ENCODE results near the gene MDFI.
"Not testable (repeated sequence)": the region's sequence is repeated elsewhere in the genome, so short reads cannot be mapped to it uniquely, and the experiment has no call there.

MDFI gene

DNA sequence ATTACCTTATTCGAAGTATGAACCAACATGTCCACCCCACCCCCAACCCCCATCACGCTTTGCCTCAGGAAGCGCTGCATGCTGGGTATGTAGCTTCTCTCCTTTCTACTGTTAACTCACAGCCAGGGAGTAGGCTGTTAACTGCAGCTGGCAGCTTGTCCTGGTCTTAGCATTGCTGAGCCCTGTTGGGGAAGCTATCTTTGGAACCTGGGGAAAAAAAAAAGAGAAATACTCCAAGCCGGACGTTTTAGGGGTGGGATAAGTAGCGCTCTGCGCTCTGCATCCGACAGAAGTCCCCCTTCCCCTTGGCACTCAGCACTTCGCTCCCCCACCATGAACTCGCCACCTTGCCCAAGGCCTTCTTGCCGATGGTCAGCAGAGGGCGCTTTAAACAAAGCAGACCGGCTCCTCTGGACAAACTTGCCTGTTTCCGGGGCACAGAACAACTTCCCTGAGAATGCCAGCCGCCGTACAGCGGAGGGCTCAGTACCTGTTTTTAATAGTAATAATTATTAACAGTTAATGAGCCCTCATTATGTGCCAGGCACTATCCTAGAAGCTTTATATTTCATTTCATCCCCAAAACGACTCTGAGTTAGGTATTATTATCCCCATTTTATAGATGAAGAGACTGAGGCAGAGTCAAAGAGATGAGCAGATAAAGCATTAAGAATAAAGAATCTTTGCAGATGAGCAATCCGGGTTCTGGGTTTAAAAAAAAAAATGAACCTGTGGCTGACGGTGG is 35.2 kb upstream of the MDFI start:
- peak; percentile 65 for DNase-seq

DNA sequence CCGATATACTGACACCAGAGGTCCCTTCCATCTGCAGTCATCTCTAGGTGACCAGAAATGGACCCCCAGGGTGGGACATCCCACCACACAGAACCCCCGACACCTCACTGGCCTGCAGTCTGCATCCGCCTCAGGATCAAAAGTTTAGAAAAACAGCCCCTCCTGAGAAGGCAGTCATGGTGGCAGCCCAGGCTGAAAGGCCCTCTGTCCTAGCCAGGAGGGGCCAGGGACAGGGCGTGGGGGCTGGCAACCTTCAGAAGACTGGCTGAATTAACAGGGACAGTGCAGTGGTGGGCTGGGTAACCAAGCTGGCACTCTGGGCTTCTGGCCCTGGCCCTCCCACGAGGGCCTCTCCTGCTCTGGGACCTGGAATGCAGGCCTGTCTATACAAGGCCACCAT is 34.3 kb upstream of the MDFI start:
- DNase-seq, result no peak

DNA sequence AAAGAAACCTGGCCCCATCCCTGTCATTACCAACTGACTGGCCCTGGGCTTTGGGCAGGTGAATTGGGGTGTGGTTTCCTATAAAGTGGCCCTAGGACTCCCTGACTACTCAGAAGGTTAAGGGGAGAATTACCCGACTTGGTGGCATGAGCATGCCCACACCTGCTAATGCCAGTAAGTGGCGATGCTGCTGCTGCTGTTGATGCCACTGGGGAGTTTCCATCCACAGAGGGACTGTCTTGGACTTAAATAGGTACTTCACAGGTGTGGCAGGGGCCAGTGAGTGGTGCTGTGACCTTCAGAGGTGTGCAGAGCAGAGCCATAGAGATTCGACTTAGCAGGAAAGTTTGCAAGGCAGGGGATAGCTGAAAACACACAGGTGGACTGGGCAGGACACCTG is 32.6 kb upstream of the MDFI start:
- no peak for DNase-seq

DNA sequence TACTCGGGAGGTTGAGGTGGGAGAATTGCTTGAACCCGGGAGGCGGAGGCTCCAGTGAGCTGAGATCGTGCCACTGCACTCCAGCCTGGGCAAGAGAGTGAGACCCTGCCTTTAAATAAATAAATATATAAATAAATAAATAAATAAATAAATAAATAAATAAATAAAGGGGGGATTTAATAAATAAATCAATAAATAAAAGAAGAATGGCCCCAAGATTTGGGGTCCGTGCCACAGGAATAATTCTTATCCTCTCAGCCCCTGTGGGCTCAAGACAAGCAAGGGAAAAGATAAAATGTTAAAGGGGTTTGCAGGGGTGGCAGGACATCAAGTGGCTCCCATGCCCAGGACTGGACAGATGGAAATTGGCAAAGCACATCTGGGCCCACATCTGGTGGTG is 31.2 kb upstream of the MDFI start:
- no peak for DNase-seq

DNA sequence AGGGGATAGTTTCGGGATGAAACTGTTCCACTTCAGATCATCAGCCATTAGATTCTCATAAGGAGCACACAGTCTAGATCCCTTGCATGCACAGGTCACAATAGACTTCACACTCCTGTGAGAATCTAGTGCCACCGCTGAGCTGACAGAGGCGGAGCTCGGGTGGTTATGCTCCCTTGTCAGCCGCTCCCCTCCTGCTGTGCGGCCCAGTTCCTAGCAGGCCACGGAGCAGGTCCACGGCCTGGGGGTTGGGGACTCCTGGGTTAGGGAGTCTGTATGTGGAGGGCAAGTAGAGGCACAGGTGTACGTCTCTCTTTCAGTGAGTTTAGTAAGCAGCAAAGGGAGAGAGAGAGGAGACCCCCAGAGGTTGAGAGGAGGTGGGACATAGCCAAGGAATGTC is 30.5 kb upstream of the MDFI start:
- DNase-seq, result no peak

DNA sequence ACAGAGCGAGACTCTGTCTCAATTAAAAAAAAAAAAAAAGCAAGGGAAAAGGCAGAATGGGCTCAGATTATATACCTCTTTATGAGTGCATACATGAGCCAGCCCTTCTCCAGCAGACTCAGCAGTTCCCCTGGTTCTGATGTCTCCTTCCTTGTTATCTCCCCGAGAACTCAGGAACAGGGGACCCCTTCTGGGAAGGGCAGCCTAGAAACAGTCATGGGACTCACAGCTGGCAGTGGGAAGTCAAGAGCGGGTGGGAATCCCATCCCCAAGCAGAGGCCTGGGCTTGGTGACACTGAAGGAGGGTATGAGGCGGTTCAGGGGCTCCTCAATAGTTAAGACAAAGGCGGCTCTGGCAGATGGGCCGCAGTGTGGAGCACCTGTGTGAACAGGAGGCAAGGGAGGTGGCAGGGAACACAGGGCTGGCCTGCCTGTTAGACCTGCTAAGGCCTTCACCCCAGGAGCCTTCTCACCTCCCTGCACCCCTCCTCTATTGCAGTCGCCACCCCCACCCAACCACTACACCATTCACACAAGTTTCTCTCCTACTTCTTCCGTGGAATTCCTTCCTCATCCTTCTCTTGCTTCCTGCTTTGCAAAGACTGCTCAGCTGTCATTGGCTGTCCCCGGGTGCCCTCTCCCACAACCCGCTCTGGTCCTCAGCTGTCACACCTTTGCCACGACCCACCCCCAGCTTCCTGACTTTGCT is 29.7 kb upstream of the MDFI start:
- DNase-seq, result no peak

DNA sequence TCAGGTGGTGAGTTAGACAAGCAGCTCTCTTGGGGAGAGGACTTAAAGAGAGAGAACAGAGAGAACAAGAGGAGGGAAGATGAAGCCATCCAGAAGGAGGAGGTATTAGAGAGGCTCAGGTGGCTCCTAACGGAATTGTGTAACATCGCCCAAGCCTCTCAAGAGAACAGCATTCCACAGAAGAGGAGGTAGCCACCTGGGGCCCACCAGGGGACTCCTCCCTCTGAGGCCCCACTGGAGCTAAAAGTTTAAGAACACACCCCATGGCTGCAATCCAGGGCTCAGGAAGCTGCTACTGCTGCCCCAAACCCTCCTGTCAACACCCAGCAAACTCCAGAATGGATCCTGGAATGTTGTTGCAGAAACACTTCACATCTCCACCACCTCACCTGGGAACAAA is 23.6 kb upstream of the MDFI start:
- no peak for DNase-seq

DNA sequence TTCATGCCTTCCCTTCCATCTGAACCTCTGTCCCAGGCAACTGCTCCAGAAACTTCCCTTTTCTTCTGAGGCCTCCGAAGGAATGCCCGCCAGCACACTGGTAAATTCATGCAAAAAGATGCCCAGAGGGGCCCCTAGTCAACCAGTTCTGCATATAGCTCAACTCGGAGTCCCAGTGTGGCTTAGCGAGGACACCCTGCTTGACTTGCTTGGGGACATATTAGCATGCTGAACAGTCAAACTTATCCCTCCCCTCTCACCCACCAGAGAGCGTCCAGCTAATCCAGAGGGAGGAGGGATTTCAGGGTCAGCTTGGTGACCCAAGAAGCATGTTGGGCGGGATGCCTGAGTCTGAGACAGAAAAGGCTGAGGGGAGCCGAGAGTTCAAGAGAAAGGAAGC is 23.0 kb upstream of the MDFI start:
- no peak for DNase-seq

DNA sequence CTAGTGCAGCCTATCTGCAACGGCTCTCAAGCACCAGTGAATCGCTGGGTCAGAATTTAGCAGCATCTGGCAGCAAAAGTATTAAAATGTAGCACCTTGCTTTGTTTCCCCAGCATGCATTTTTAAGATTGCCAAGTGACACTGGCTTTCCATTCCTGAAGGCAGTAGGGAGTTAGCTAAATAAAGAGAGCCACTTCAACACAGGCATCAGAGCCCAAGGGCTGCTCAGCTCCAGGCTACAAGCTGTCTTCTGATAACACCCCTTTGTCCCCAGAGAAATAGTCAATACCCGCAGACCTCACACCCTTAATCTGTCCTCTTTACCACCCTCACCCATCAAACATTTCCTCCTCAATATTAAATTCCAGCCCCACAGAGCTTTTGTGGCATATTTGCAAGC is 19.7 kb upstream of the MDFI start:
- DNase-seq, result no peak

DNA sequence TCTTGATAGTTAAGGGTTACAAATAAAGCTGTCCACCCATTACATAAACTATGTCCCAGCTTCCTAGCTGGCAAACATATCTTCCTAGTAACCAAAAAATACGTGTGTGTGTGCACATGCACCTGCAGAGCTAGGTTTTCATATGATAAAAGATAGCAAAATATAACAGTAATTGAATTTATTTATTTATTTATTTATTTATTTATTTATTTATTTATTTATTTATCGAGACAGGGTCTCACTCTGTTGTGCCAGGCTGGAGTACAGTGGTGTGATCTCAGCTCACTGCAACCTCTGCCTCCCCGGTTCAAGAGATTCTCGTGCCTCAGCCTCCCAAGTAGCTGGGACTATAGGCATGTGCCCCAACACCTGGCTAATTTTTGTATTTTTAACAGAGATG is 19.1 kb upstream of the MDFI start:
- not testable (repeated sequence) for DNase-seq

DNA sequence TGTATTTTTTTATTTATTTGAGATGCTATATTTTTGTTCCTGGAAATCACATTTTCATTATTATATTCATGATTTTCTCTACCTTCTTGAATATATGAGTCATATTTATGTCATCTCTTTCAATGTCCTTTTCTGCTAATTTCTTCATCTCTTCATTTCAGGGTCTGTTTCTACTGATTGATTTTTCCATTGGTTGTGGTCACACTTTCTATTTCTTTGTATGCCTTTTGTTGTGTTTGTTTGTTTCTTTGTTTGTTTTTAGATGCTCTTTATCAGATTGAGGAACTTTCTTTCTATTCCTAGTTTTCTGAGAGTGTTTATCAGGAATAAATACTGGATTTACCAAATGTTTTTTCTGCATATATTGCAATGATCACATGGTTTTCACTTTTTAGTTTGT is 16.9 kb upstream of the MDFI start:
- no peak for DNase-seq

DNA sequence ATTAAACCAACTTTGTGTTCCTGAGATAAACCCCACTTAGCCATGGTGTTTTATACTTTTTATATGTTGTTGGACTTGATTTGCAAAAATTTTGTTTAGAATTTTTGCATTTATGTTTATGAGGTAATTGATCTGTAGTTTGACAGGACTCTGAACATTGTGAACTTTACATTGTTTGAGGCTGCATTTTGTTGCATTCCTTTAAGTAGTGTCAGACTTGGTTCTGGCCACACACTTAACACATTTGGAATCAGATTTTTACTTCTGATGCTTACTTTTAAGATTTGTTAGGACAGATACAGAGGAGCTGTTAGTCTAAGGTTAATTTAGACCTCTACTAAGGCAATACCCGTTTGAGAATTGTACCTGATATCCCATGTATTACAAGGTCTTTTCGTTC is 16.5 kb upstream of the MDFI start:
- no peak for DNase-seq

DNA sequence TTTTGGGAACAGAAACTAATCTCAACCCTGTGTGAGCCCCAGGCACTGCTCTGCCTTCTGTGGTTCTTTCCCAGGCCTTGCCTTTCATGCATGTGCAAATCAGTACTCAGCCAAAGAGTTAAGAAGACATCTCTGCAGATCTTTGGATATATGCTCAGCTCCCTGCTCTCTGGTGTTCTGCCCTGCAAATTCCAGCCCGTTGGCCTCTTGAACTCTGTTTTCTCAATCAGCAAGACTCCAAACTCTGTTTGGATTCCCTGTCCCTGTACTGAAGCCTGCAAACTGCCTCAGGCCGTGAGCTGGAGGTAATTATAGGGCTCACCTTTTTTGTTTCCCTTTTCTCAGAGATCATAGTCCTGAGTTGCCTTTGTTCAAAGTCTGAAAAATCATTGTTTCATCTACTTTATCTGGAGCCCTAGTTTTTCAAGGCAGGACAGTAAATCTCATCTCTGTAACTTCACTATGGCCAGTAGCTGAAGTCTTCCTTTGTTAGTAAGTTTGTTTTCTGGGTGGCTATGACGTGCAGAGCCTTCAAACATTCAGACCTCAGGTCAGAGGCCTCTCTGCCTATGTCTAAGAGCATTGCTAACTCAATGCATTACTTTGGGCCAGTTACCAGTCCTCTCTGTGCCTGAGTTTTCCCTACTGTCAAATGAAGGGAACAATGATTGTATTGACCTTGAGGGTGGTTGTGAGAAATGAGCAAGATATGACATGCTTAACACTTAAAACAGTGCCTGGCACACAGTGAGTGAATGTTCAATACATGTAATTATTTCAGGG is 15.9 kb upstream of the MDFI start:
- DNase-seq, result no peak

DNA sequence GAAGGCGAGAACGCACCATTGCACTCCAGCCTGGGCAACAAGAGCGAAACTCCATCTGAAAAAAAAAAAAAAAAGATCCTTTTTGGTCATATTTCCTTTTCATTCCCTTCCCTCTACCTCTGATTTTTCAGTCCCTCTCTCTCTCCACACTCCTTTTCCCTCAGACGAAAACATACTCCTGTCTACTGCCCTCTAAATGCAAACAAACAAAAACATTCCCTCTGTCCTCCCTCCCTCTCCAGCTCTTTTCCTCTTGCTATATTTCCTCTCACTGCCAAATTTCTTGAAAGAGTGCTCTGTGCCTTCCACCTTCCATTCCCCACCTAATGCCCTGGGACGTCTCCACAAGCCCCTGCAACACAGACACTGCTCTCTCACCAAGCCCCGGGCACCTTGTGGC is 14.9 kb upstream of the MDFI start:
- DNase-seq, result no peak

DNA sequence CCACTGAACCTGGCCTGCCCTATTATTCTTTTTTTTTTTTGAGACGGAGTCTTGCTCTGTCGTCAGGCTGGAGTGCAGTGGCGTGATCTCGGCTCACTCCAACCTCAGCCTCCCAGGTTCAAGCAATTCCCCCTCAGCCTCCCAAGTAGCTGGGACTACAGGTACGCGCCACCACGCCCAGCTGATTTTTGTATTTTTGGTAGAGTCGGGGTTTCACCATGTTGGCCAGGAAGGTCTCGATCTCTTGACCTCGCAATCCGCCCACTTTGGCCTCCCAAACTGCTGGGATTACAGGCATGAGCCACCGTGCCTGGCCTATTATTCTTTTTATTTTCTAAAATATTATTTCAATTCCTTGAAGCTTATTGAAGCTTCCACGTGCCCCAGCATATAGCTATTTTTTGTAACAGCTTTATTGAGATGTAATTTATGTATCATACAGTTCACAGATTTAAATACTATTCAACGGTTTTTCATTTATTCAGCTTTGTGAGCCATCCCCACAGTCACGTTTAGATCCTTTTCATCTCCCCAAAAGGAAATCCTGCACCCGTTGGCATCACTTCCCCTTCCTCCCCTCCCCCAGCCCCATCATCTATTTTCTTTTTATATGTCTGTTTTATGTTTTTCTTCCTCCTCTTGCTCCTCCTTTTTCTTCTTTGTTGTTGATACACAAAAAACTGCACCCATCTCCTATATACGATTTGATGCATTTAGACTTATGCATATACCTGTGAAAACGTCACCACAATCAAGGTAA is 13.5 kb upstream of the MDFI start:
- no peak for DNase-seq

DNA sequence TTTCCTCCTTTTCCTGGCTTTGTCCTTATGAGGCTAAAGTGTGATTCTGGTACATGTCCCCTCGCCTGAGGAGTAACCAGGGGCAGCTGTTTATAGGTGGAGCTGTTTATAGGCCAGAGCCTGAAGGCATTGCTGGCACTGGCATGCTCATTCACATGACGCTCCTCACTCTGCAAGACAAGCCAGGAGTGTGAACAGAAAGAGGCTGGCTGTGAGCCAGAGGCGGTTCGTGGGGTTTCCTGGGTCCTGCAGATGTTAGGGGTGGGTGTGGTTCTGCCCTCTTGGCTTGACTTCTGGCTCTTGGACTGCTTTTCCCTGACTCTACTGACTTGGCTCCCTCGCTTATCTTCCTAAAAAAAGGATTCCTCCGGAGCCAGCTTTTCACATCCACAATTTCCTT is 12.8 kb upstream of the MDFI start:
- no peak for DNase-seq

DNA sequence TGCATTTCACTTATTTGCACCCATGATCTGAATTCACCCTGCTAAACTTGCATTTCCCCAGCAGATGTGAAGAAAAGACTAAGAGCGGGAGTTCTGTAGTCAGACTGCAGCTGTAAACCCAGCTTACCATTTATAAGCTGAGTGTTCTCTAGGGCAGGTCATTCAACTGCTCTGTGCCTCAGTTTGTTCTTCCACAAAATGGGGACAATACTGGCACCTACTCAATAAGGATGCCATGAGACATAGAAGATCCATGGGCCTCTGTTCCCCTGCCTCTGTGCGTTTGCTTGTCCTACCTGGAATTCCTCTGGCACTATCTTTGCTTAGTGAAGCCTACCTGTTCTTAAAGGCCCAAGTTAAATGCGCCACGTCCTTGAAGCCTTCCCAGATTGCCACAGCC is 12.2 kb upstream of the MDFI start:
- DNase-seq, result no peak

DNA sequence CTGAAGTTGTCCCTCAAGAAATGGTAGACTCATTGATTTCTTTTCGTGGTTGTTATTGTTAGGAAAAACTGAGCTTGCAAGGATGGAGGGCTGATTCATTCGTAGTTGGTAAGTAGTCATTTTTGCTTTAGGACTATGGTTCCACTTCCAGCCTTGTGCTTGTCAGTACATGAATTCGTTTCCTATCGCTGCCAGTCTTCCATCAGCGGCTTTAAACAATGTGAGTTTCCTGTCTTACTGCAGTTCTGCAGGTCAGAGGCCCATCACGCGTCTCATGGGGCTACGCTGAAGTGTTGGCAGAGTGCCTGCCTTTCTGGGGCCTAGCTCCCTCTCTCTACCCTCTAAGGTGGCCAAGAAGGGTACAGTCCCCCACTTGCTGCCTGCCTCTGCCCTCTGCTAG is 11.4 kb upstream of the MDFI start:
- no peak for DNase-seq

DNA sequence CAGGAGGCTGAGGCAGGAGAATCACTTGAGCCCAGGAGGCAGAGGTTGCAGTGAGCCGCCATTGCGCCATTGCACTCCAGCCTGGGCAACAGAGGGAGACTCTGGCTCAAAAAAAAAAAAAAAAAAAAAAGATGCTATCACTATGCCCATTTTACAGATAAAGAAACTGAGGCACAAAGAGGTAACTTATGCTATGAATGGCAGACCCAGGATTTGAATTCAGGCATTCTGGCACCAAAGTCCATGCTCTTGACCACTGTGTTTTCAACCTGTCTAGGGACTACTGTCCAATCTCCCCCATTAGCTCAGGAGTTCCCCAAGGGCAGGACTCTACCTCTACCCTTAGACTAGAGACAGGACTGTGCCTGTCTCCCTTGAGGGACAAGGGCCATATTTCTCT is 9.1 kb upstream of the MDFI start:
- DNase-seq, result no peak

DNA sequence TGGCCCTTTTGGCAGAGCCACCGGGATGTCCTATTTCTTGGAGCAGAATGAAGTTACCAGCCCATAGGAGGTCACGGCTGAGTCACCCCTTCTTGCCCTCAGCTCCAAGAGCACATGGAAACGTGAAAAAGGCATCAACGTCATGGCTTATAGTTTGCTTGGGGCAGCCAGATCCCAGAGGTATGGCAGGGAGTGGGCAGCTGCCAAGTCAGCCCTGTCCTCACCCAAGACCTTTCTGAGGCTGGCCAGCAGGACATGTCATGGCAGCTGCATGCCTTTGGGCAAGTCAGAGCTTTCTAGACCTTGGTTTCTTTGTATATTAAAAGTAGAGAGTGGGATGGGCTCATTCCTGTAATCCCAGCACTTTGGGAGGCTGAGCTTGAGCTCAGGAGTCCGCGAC is 8.2 kb upstream of the MDFI start:
- DNase-seq, result no peak

DNA sequence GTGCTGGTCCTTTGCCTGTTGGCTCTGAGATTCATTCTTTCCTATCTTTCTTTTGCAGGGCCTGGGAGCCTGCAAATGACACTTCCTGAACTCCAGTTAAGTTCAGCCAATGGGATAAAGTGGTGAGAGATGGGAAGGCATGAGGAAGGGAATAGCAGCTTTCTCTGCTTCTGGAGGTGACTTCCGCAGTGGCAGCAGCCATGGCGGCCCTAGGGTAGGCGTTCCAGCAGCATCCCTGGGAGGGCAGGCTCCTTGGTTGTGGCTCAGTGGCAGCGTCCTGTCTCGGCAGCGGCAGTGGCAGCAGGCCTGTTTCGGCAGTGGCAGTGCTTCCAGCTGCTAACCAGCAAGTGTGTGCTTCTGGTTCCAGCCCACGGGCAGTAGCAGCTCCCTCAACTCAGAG is 7.3 kb upstream of the MDFI start:
- DNase-seq, result no peak

DNA sequence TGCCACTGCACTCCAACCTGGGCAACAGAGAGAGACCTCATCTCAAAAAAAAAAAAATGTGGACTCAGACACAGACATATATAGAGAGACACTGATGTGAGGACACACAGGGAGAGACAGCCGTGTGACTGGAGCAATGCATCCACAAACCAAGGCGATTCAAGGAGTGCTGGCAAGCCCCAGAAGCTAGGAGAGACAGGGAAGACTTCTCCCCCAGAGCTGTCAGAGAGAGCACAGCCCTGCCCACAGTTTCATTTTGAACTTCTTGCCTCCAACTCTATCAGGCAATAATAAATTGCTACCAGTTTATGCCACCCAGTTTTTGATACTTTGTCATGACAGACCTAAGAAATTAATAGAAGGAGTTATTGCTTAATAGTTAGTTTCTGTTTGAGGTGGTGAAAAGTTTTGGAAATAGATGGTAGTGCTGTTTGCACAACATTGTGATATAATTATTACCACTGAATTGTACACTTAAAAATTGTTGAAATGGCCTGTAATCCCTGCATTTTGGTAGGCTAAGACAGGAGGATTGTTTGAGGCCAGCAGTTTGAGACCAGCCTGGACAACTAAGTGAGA is 5.1 kb upstream of the MDFI start:
- no peak for DNase-seq

DNA sequence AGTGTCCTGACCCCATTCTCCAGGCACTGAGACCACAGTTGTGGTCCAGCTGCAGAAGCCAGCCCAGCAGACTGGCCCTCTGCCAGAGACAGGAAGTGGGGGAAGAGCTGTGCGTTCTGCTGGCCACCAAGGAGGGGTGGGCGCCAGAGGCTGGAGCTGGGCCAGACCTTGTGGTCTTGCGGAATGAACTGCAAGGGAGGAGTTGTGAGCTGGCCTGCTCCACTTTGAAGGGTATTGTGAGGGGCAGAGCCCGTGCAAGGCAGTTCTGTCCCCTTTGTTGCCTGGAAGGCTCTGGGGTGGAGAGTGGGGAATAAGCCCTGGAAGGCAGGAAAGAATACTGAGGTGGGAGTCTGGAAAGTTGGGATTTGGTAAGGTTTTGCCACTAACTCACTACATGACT is 3.6 kb upstream of the MDFI start:
- DNase-seq, result no peak

Measured in stimulated activated CD4-positive, alpha-beta T cell treated with anti-CD3 and anti-CD28 coated beads, Interleukin-4, amount 100 ng/mL, for 1 hour (primary cell).